Stimulated activated naive CD8-positive, alpha-beta T cell treated with anti-CD3 and anti-CD28 coated beads, Interleukin-15, Interleukin-2, amounts not matched to agents 100 U/mL and 50 U/mL, for 24 hours (primary cell): Measurements from ENCODE around the gene NRG3.

Experiments used
- ATAC-seq: fragments of 150-1000 bp; cut with Tn5 transposase; one replicate; pipeline ENCODE4 v1.10.0; 2021
- DNase-seq: peaks from one replicate; pipeline ENCODE4 v3.0.0; 2021

The NRG3 gene

GRCh38 chr10:82221056-82221455 is 346.1 kb downstream of the NRG3 start:
- ATAC-seq (no peak), DNase-seq (no peak)

DNA sequence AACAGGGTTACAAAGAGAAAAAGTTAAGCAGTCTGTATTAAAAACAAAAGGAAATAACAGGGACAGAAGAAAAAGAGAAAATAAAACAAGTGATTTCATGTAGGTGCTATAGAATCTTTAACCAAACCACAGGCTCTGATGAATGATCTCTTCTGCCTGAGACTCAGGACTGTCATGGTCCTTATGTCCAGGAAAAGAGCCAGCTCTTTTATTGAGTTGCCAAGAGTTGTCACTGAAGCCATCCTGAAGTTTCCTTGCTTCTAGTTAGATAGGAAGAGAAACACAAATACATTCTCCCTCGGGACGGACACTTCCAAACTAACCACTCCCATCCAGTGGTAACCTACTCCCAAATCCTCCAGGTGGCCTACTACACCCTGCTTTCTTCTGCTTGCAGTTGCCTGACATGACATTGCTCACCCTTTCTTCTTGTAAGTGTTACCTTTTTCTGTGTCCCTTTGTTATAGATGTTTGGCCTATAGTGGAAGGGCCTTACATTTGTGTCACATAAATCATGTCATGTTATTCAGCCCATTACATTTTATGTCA is 346.7 kb downstream of the NRG3 start:
- DNase-seq: no peak
- no peak for ATAC-seq

GRCh38 chr10:82228701-82229100 is 353.7 kb downstream of the NRG3 start:
- ATAC-seq (no peak), DNase-seq (no peak)

DNA sequence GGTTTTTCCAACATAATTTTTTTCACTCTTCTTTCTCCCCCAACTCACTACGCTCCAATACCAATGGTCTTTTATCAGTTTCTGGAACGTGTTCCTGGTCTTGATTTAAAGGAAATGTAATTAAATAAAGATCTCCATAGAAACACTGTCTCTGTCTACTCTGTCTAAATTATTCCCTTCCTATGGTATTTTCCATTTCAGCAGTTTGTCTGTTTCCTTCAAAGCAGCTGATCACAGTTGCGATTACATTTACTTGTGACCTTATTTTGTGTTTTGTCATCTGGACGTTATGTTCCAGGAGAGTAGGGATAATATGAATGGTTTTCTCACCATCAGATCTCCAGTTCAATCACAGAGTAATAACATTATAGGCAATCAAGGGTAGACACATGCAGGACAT is 359.2 kb downstream of the NRG3 start:
- ATAC-seq: no peak
- no peak for DNase-seq

- ATAC-seq: no peak
Measured at GRCh38 chr10:82236084-82236731, 361.2 kb downstream of the NRG3 start.

DNA sequence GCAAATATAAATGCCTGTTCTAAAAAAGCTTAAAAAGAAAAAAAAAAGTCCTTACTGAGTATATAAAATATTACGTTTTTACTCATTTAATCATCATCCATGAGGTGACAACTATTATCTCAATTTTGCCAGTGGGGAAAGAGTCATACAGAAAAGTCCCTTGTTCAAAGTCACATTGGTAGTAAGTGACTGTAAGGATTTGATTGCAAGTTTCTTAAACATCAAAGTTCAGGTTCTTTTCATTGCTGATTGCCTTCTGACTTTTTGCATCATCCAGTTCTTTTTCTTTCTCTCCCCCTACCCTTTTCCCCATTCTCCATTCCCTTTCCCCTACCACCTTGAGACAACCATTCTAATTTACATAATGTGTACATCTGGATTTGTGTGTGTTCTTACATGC is 363.3 kb downstream of the NRG3 start:
- ATAC-seq (no peak), DNase-seq (no peak)

More at GRCh38 chr10:82236084-82236731, 361.2 kb downstream of the NRG3 start:
- no peak for DNase-seq

DNA sequence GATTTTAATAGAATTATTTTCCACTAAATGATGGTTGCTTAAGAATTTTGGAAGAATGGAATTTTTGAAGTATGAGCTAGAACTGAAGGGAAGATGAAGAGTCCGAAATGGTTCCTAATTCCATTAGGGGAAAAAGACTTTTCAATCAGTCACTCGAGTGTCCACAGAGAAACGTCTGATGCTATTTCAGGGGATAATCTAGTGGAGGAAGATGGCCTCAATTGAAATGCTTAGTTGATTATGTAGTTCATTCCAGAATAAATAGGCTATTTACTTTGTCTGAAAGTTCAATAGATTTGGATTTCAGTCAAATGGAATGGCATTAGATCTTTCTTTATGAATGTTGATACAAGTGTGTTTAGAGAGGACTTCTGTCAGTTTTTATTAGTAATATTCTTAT is 365.4 kb downstream of the NRG3 start:
- no peak for DNase-seq
- ATAC-seq: no peak

GRCh38 chr10:82242778-82243177 is 367.8 kb downstream of the NRG3 start:
- DNase-seq: no peak
- no peak for ATAC-seq

DNA sequence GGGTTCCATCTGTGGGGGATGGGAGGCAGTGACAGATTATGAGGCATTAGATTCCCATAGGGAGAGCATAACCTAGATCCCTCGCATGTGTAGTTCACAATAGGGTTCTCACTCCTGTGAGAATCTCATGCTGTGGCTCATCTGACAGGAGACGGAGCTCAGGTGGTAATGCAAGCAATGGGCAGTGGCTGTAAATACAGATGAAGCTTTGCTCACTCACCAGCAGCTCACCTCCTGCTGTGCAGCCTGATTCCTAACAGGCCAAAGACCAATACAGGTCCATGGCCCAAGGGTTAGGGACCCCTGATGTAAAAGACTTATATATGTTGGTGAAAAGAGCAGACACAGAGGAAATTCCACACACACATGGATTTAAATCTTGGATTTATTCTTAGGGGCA is 370.2 kb downstream of the NRG3 start:
- ATAC-seq: no peak
- DNase-seq: no peak

- ATAC-seq (no peak), DNase-seq (no peak)
Measured at GRCh38 chr10:82245906-82246560, 371.0 kb downstream of the NRG3 start.

- DNase-seq (no peak), ATAC-seq (no peak)
Measured at GRCh38 chr10:82249141-82249540, 374.1 kb downstream of the NRG3 start.

GRCh38 chr10:82251222-82251906 is 376.4 kb downstream of the NRG3 start:
- ATAC-seq (no peak), DNase-seq (no peak)

DNA sequence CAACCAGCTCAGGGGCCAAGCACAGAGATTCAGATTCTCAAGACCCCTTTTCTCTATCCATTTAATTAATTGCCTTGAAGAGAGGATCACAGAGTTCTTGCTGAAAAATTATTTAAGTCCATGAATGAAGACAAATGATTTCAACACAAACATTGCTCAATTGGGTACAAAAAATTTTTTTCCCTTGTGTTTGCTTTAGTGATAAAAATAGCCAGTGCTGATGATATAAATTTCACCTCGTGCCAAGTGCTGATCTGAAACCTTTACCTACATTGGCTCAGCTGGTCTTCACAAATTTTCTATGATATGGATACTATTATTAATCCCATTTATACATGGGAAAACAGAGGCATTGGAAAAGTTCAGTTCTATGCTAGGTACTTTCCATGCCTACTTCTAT is 377.1 kb downstream of the NRG3 start:
- ATAC-seq (no peak), DNase-seq (no peak)

DNA sequence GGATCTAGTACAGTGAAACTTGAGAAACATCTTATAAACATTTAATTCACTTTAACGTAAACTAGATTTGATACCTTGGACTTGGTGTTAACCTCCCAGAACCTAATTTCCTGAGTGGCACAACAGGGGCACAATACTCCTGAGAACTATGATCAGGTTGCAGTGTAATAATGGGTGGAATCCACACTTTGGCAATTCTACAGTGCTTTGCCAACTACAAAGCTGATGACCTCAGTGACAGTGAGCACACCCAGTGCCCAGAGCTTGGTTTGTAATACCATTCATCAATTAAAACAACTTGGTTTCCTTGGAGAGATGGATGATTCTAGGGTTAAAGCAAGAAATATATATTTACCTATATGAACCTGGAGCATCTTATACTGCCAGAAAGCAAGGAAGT is 379.2 kb downstream of the NRG3 start:
- ATAC-seq: no peak
- DNase-seq: no peak

- DNase-seq (no peak), ATAC-seq (no peak)
Measured at GRCh38 chr10:82256275-82256674, 381.3 kb downstream of the NRG3 start.

- ATAC-seq (no peak), DNase-seq (no peak)
Measured at GRCh38 chr10:82266438-82266837, 391.4 kb downstream of the NRG3 start.

- ATAC-seq (no peak), DNase-seq (no peak)
Measured at GRCh38 chr10:82267014-82267413, 392.0 kb downstream of the NRG3 start.

- DNase-seq (no peak), ATAC-seq (no peak)
Measured at GRCh38 chr10:82267465-82267864, 392.5 kb downstream of the NRG3 start.

DNA sequence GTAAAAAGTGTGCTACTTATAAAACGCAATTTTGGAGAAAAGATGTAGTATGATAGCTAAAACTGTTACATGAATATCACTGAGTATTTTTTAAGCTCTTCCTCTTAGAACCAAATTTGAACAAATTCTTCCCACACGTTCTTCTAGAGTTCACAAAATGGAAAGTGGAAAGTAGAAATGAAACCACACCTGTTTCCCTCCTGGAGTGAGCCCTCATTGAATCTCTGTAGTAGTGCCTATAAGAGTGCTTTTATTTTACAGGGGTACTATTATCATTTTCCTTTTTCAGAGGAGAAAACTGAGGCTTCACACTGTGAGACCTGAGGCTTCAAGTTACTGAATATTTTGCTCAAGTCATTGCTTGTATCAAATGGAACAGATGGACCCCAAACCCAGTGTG is 393.0 kb downstream of the NRG3 start:
- DNase-seq (no peak), ATAC-seq (no peak)

GRCh38 chr10:82277591-82277990 is 402.6 kb downstream of the NRG3 start:
- ATAC-seq: no peak
- DNase-seq: no peak

- no peak for ATAC-seq
- DNase-seq: no peak
Measured at GRCh38 chr10:82278401-82279182, 403.6 kb downstream of the NRG3 start.

- ATAC-seq: no peak
- no peak for DNase-seq
Measured at GRCh38 chr10:82282782-82283456, 407.9 kb downstream of the NRG3 start.
